ENCODE data around the gene ZBTB1. TPM values are rescaled to one million over a fixed set of nuclear protein-coding genes. Genes with fewer than 3 reads are reported as not detected.

The ZBTB1 gene
- total and polyA plus RNA-seq, 10 donors = 25.4 to 84.2 (median 57.5) TPM

DNA sequence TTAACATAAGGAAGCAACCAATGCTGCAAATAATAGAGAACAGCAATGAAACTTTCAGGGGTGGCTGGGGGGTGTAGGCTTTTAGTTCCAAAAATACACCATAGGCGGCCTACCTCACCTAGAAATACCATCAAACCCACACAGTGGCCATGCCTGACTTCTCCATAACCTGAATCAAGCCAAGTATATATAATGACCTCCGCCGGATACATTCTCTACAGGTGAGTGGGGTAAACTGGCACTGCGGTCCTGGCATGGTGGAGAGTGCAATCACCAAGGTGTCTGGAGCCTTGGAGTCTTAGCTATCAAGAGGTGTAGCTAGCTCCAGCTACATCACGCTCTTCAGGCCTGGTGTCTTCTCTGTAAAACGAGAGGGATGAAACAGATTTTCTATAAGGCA is 2.1 kb upstream of the ZBTB1 start:
- no peaks in the 10 kb centered on the region for H3K27me3 ChIP-seq (replicated peaks in 1 of 7)
- intact Hi-C loops (cut with DNase I; ENCODE audit: low total_unique reads) = no loop called here
- H3K36me3 ChIP-seq = peaks cover 0 to 19% (median 7%) of the 10 kb centered on the region in 6 donors
- H3K4me1 ChIP-seq = peaks cover 31 to 80% (median 58%) of the 10 kb centered on the region in 6 donors
- WGBS, 5 donors = 39 to 54% (median 41%) methylated on average over 6 of the region's 6 CpGs
- H3K9me3 ChIP-seq = no peaks in the 10 kb centered on the region
- DNase-seq = no peak
- TF ChIP-seq, protein P1, sequence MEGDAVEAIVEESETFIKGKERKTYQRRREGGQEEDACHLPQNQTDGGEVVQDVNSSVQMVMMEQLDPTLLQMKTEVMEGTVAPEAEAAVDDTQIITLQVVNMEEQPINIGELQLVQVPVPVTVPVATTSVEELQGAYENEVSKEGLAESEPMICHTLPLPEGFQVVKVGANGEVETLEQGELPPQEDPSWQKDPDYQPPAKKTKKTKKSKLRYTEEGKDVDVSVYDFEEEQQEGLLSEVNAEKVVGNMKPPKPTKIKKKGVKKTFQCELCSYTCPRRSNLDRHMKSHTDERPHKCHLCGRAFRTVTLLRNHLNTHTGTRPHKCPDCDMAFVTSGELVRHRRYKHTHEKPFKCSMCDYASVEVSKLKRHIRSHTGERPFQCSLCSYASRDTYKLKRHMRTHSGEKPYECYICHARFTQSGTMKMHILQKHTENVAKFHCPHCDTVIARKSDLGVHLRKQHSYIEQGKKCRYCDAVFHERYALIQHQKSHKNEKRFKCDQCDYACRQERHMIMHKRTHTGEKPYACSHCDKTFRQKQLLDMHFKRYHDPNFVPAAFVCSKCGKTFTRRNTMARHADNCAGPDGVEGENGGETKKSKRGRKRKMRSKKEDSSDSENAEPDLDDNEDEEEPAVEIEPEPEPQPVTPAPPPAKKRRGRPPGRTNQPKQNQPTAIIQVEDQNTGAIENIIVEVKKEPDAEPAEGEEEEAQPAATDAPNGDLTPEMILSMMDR (IDR thresholded peaks at IDR 0.05 in 8 of 11, conservative IDR thresholded peaks at IDR 0.05 in 3 of 11) = no peak
- TF ChIP-seq POLR2AphosphoS5 (IDR thresholded peaks at IDR 0.05) (no peak), POLR2A (IDR thresholded peaks at IDR 0.05) (no peak)
- H3K4me3 ChIP-seq = peak overlapping the region; percentile 55 to 88 (median 80)
- peak overlapping the region; percentile 99 to 100 (median 99) for H3K27ac ChIP-seq

DNA sequence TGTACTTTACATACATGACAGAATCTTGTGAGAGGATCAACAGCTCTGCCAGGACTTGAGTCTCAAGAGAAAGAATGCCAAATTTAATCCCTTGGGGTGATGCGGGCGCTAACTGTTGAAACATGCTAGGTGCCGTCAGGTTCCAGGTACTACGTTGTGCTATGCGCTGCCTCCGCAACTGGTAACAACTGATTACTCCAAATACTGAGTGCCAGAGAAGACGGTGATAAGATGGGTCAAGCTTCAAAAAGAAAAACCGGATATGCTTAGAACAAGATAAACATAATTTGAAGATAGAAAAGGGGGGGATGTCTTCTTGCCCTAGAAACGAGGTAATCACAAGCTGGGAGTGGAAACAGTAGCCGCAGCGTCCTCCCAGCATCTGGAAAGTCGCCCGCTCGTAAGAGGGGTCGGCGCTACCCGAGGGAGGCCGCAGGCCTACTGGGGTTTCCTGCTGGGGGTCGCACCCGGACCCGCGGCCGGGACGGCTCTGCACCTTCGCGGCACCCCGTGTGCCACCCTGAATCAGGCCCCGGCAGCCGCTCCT is 1.6 kb upstream of the ZBTB1 start:
- H3K4me1 ChIP-seq = peaks cover 34 to 80% (median 63%) of the 10 kb centered on the region in 6 donors
- peak; percentile 78 for DNase-seq
- intact Hi-C loops (cut with DNase I; ENCODE audit: low total_unique reads) = no loop called here

DNA sequence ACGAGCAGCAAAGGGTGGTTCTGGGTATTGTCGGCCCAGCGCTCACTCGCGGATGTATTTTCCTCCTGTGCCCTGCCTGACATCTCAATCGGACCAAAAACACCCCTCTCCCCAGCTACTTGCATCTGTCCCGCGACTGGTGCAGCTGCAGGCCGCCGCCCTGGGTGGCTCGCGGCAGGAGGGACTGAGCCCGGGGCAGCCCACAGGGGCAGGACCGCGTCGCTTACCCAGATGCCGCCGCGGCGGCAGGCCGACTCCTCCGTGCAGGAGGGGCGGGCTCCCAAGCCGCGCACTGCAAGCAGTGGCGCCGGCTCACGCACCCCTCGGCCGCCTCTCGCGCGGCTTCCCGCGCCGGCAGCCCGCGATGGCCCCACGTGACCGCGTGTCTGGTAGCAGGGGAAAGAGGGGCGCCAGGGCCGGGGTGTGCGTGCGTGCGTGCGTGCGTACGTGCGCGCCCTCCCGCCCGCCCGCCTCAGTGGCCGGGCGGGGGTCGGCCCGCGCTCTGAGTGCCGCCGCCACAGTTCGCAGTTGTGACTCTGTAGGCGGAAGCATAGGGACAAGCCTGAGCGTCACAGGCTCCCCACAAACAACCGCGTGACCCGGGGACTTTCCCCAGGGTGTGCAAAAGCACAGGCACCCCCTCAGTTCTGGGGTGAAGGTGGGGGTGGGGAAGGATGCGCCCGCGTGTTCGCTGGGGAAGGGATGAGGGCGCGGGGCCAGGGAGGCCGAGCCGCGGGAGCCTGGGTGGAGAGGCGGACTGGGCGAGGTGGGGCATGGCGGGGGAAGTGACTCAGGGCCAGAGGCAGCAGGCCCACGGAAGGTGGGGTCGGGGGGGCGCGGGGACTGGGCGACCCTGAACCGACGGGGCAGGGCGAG is 898 bp upstream of the ZBTB1 start, which contains the start of gene ZBTB25:
Gene ZBTB25, minus strand, starts transcription at position 405 of the 876 bp plus-strand sequence. CDS start 13,305 bp downstream, outside the sequence.
- DNase-seq = peak; percentile 99
- WGBS, 5 donors = 0 to 1% (median 0%) methylated on average over 39 to 87 of the region's 87 CpGs
- H3K4me1 ChIP-seq = peaks cover 42 to 80% (median 68%) of the 10 kb centered on the region in 6 donors

More for the DNA sequence above, 1.6 kb upstream of the ZBTB1 start:
- TF ChIP-seq, protein P1 (IDR thresholded peaks at IDR 0.05 in 8 of 11, conservative IDR thresholded peaks at IDR 0.05 in 3 of 11) = no peak
- TF ChIP-seq POLR2A (IDR thresholded peaks at IDR 0.05) = no peak
- no peak for TF ChIP-seq POLR2AphosphoS5 (IDR thresholded peaks at IDR 0.05)
- Histone ChIP-seq H3K36me3 (peaks cover 0 to 14% (median 4%) of the 10 kb centered on the region in 6 donors), H3K27me3 (replicated peaks in 1 of 7) (no peaks in the 10 kb centered on the region), H3K27ac (peak overlapping the region; percentile 99 to 100 (median 99)), H3K9me3 (no peaks in the 10 kb centered on the region), H3K4me3 (peak overlapping the region; percentile 55 to 88 (median 80))
- WGBS, 5 donors = 1% methylated on average over 21 to 29 of the region's 29 CpGs

More for the DNA sequence above, 898 bp upstream of the ZBTB1 start, which contains the start of gene ZBTB25:
- peak within 1 kb of the TSS; percentile 55 to 88 (median 80) for H3K4me3 ChIP-seq
- no peaks in the 10 kb centered on the region for H3K9me3 ChIP-seq
- peak within 1 kb of the TSS; percentile 99 to 100 (median 99) for H3K27ac ChIP-seq
- no peaks in the 10 kb centered on the region for H3K27me3 ChIP-seq (replicated peaks in 1 of 7)
- TF ChIP-seq, protein P1 (IDR thresholded peaks at IDR 0.05 in 8 of 11, conservative IDR thresholded peaks at IDR 0.05 in 3 of 11) = no peak
- TF ChIP-seq POLR2A (IDR thresholded peaks at IDR 0.05) (peak; percentile 50 to 84 (median 53)), POLR2AphosphoS5 (IDR thresholded peaks at IDR 0.05) (peak; percentile 91 to 95 (median 92))
- H3K36me3 ChIP-seq = peaks cover 0 to 7% (median 3%) of the 10 kb centered on the region in 6 donors
- intact Hi-C loops (cut with DNase I; ENCODE audit: low total_unique reads) = no loop called here
